ENCODE data around the gene GDPD3.

DNA sequence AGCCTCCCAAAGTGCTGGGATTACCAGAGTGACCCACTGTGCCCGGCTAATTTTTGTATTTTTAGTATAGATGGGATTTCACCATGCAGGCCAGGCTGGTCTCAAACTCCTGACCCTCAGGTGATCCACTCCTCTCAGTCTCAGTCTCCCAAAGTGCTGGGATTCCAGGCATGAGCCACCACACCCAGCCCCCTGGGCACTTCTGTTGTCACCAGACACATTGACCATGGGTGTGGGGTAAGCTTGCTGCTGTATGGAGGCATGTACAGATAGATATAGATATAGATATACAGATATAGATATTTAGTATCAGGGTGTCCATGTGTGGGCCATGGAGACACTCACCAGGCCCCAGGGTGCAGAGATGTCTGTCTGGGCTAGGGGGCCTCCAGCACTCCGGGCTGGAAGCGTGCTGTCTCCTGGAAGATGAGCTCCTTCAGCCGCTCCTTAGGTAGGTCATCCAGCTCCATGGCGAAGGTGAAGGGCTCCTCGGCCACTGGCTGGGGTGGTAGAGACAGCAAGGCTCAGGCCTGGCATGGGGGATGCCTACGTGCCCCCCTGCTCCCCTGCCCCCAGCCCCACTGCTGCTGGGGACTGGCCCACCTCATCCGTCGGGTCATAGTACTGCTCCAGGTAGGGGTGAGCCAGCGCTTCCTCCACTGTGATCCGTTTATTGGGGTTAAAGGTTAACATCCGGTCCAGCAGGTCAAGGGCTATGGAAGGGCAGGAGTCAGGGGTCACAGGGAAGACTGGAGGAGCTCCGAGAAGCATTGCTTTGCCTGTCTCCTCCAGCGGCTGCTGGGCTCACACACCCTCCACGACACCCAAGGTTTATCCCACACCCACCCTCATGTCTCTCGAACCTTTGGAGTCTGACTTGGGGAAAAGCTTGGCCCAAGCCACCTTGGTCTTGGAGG is 3.2 kb upstream of the GDPD3 start:
- no peak for TF ChIP-seq REST (IDR thresholded peaks at IDR 0.05)
- TF ChIP-seq CTCF (IDR thresholded peaks at IDR 0.05; ENCODE audit: low read depth, low read length, missing input control) = no peak
- TF ChIP-seq, protein P1, sequence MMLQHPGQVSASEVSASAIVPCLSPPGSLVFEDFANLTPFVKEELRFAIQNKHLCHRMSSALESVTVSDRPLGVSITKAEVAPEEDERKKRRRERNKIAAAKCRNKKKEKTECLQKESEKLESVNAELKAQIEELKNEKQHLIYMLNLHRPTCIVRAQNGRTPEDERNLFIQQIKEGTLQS (IDR thresholded peaks at IDR 0.05) = no peak
- no peak for TF ChIP-seq RAD21 (IDR thresholded peaks at IDR 0.05)
- TF ChIP-seq HNF4A (conservative IDR thresholded peaks at IDR 0.05) = no peak
- TF ChIP-seq JUND (IDR thresholded peaks at IDR 0.05) = no peak
